Left ventricle myocardium inferior (tissue), 1 donor: Measurements from ENCODE around the gene SLC66A2. TPM values are rescaled to one million over a fixed set of nuclear protein-coding genes. Genes with fewer than 3 reads are reported as not detected.

Source experiments
- DNase-seq: peaks from one replicate; pipeline ENCODE4 v3.0.0-alpha.2; 2020
- H3K27ac ChIP-seq: fragments of 200-600 bp; replicated peaks from 2 replicates; pipeline ENCODE4 v1.8.0; 2021
- H3K27me3 ChIP-seq: fragments of 200-600 bp; 2 replicates; pipeline ENCODE4 v1.8.0; 2021; ENCODE audit warnings: low read depth
- H3K36me3 ChIP-seq: fragments of 200-600 bp; 2 replicates; pipeline ENCODE4 v1.8.0; 2021
- H3K4me1 ChIP-seq: fragments of 200-600 bp; 2 replicates; pipeline ENCODE4 v1.8.0; 2021
- H3K4me3 ChIP-seq: fragments of 200-600 bp; 2 replicates; pipeline ENCODE4 v1.8.0; 2021; ENCODE audit warnings: mild to moderate bottlenecking, moderate library complexity
- H3K9me3 ChIP-seq: fragments of 200-600 bp; replicated peaks from 2 replicates; pipeline ENCODE4 v1.8.0; 2021
- CTCF ChIP-seq: fragments of 200-600 bp; IDR thresholded peaks from 2 replicates; pipeline ENCODE4 v1.8.0; 2021; ENCODE audit warnings: antibody characterized with exemption, mild to moderate bottlenecking, borderline replicate concordance
- intact Hi-C: fragments of 100-400 bp; cut with micrococcal nuclease; formaldehyde crosslinking; loops from one replicate; pipeline ENCODE4 v1.11.0; 2022
- total RNA-seq: library from RNA; stranded (reverse); fragmentation: NEBNext Ultra II Directional; extraction: Animal tissue kit (Norgen Biotek cat#: 25700); gene quantifications from one replicate; pipeline ENCODE4 v1.2.1, GENCODE V29; 2021
- donor health status: DM: no; HTN: yes; CAD: no; lungs with severe emphysema.

The SLC66A2 gene
- total RNA-seq, 1 donor from 2014 or later, result 27.4 TPM

- TF ChIP-seq CTCF, result no peak
- intact Hi-C loops, result no loop called here
- H3K4me1 ChIP-seq, result peaks cover 69% of the 10 kb centered on the region
- no peaks in the 10 kb centered on the region for H3K27me3 ChIP-seq
- no peak overlapping the region for H3K4me3 ChIP-seq
- no peak overlapping the region for H3K27ac ChIP-seq
- no peak for DNase-seq
- no peaks in the 10 kb centered on the region for H3K9me3 ChIP-seq
- H3K36me3 ChIP-seq, result peaks cover 48% of the 10 kb centered on the region
Observed at GRCh38 chr18:79940126-79940813, 11.2 kb downstream of the SLC66A2 start.

GRCh38 chr18:79939096-79939495 lies 12.4 kb downstream of the SLC66A2 start:
- Histone ChIP-seq H3K36me3 (peaks cover 54% of the 10 kb centered on the region), H3K27me3 (no peaks in the 10 kb centered on the region), H3K4me3 (no peak overlapping the region), H3K27ac (no peak overlapping the region), H3K4me1 (peaks cover 69% of the 10 kb centered on the region), H3K9me3 (no peaks in the 10 kb centered on the region)
- TF ChIP-seq CTCF, result no peak
- DNase-seq, result no peak
- intact Hi-C loops, result no loop called here

GRCh38 chr18:79938196-79938595 lies 13.3 kb downstream of the SLC66A2 start:
- Histone ChIP-seq H3K27ac (no peak overlapping the region), H3K27me3 (no peaks in the 10 kb centered on the region), H3K4me3 (no peak overlapping the region), H3K9me3 (peaks cover 6% of the 10 kb centered on the region), H3K4me1 (peaks cover 68% of the 10 kb centered on the region), H3K36me3 (peaks cover 60% of the 10 kb centered on the region)
- intact Hi-C loops, result no loop called here
- no peak for TF ChIP-seq CTCF
- no peak for DNase-seq

GRCh38 chr18:79937103-79937860 lies 14.2 kb downstream of the SLC66A2 start:
- intact Hi-C loops, result no loop called here
- Histone ChIP-seq H3K4me3 (no peak overlapping the region), H3K36me3 (peaks cover 63% of the 10 kb centered on the region), H3K9me3 (peaks cover 15% of the 10 kb centered on the region), H3K27me3 (no peaks in the 10 kb centered on the region), H3K27ac (no peak overlapping the region), H3K4me1 (peaks cover 59% of the 10 kb centered on the region)
- no peak for DNase-seq
- TF ChIP-seq CTCF, result no peak

- H3K27ac ChIP-seq, result no peak overlapping the region
- no peak for DNase-seq
- H3K27me3 ChIP-seq, result no peaks in the 10 kb centered on the region
- no peak overlapping the region for H3K4me3 ChIP-seq
- H3K4me1 ChIP-seq, result peaks cover 53% of the 10 kb centered on the region
- intact Hi-C loops, result no loop called here
- H3K36me3 ChIP-seq, result peaks cover 68% of the 10 kb centered on the region
- no peak for TF ChIP-seq CTCF
- peaks cover 21% of the 10 kb centered on the region for H3K9me3 ChIP-seq
Observed at GRCh38 chr18:79936641-79937040, 14.8 kb downstream of the SLC66A2 start.
